ENCODE measurements around the gene RPSA. TPM values are rescaled to one million over a fixed set of nuclear protein-coding genes. Genes with fewer than 3 reads are reported as not detected.

RPSA gene
- total and polyA plus RNA-seq, 9 of the 15 experiments (the other 6 are each of a cell fraction or from before 2014, with no cell fraction given) = 2,290 to 4,272 (median 2,730) TPM

DNA sequence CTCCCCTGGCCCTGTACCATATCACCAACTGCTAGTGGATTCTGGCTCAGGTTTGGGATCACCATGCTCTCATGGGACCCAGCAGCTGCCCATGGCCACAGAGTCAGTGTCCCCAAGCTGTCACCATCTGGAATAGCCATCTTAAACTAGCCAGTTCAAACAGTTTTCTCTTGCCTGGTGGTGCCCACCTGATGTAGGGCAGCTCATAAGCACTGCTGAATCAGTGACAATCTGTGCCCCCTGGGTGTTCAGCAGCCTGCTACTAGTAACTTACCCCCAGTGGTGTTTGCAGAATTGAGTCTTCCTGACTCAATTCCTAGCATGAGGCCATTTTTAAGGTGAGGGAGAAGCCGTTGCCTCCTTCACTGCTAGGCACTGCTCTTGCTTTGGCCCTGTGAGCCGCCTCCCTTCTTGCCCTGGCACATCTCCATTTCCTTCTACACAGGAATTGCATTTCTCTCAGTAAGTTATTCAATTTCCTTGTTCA lies 7.9 kb downstream of the RPSA start (continued):
- TF ChIP-seq, protein P1, sequence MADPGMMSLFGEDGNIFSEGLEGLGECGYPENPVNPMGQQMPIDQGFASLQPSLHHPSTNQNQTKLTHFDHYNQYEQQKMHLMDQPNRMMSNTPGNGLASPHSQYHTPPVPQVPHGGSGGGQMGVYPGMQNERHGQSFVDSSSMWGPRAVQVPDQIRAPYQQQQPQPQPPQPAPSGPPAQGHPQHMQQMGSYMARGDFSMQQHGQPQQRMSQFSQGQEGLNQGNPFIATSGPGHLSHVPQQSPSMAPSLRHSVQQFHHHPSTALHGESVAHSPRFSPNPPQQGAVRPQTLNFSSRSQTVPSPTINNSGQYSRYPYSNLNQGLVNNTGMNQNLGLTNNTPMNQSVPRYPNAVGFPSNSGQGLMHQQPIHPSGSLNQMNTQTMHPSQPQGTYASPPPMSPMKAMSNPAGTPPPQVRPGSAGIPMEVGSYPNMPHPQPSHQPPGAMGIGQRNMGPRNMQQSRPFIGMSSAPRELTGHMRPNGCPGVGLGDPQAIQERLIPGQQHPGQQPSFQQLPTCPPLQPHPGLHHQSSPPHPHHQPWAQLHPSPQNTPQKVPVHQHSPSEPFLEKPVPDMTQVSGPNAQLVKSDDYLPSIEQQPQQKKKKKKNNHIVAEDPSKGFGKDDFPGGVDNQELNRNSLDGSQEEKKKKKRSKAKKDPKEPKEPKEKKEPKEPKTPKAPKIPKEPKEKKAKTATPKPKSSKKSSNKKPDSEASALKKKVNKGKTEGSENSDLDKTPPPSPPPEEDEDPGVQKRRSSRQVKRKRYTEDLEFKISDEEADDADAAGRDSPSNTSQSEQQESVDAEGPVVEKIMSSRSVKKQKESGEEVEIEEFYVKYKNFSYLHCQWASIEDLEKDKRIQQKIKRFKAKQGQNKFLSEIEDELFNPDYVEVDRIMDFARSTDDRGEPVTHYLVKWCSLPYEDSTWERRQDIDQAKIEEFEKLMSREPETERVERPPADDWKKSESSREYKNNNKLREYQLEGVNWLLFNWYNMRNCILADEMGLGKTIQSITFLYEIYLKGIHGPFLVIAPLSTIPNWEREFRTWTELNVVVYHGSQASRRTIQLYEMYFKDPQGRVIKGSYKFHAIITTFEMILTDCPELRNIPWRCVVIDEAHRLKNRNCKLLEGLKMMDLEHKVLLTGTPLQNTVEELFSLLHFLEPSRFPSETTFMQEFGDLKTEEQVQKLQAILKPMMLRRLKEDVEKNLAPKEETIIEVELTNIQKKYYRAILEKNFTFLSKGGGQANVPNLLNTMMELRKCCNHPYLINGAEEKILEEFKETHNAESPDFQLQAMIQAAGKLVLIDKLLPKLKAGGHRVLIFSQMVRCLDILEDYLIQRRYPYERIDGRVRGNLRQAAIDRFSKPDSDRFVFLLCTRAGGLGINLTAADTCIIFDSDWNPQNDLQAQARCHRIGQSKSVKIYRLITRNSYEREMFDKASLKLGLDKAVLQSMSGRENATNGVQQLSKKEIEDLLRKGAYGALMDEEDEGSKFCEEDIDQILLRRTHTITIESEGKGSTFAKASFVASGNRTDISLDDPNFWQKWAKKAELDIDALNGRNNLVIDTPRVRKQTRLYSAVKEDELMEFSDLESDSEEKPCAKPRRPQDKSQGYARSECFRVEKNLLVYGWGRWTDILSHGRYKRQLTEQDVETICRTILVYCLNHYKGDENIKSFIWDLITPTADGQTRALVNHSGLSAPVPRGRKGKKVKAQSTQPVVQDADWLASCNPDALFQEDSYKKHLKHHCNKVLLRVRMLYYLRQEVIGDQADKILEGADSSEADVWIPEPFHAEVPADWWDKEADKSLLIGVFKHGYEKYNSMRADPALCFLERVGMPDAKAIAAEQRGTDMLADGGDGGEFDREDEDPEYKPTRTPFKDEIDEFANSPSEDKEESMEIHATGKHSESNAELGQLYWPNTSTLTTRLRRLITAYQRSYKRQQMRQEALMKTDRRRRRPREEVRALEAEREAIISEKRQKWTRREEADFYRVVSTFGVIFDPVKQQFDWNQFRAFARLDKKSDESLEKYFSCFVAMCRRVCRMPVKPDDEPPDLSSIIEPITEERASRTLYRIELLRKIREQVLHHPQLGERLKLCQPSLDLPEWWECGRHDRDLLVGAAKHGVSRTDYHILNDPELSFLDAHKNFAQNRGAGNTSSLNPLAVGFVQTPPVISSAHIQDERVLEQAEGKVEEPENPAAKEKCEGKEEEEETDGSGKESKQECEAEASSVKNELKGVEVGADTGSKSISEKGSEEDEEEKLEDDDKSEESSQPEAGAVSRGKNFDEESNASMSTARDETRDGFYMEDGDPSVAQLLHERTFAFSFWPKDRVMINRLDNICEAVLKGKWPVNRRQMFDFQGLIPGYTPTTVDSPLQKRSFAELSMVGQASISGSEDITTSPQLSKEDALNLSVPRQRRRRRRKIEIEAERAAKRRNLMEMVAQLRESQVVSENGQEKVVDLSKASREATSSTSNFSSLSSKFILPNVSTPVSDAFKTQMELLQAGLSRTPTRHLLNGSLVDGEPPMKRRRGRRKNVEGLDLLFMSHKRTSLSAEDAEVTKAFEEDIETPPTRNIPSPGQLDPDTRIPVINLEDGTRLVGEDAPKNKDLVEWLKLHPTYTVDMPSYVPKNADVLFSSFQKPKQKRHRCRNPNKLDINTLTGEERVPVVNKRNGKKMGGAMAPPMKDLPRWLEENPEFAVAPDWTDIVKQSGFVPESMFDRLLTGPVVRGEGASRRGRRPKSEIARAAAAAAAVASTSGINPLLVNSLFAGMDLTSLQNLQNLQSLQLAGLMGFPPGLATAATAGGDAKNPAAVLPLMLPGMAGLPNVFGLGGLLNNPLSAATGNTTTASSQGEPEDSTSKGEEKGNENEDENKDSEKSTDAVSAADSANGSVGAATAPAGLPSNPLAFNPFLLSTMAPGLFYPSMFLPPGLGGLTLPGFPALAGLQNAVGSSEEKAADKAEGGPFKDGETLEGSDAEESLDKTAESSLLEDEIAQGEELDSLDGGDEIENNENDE (IDR thresholded peaks at IDR 0.05; ENCODE audit: low read depth, low read length) = peak; percentile 8
- TF ChIP-seq CHD2 (IDR thresholded peaks at IDR 0.05; ENCODE audit: low read depth, low read length) (peak; percentile 62; the same call in 1 of the 2 replicates), TAF15 (IDR thresholded peaks at IDR 0.05; ENCODE audit: low read depth, low read length) (no peak), ERF (CRISPR knock-in tag; IDR thresholded peaks at IDR 0.05) (peak; percentile 44; the same call in 1 of the 2 replicates), POLR2AphosphoS5 (IDR thresholded peaks at IDR 0.05; ENCODE audit: control insufficient read depth, insufficient read depth, low read depth, low read length) (peak; percentile 63; the same call in 1 of the 2 replicates), NCOA1 (IDR thresholded peaks at IDR 0.05; ENCODE audit: low read depth) (no peak), SUPT5H (IDR thresholded peaks at IDR 0.05) (peak; percentile 77), ZKSCAN3 (CRISPR knock-in tag; IDR thresholded peaks at IDR 0.05) (no peak), SRSF1 (IDR thresholded peaks at IDR 0.05; ENCODE audit: low read depth, low read length) (no peak), ZKSCAN1 (IDR thresholded peaks at IDR 0.05; ENCODE audit: low read depth, low read length) (peak; percentile 24; the same call in 1 of the 2 replicates), SIN3A (IDR thresholded peaks at IDR 0.05; ENCODE audit: borderline replicate concordance in 2 of 2, control insufficient read depth in 1 of 2, low read depth in 2 of 2, low read length in 2 of 2) (no peak), ZNF354B (CRISPR knock-in tag; IDR thresholded peaks at IDR 0.05) (no peak), RBM39 (optimal IDR thresholded peaks at IDR 0.05; ENCODE audit: low read depth, low read length) (peak; percentile 66), ZNF830 (CRISPR knock-in tag; IDR thresholded peaks at IDR 0.05) (0 out of 2 replicates have a peak, but pooled peaks have one; percentile 16)
- TF ChIP-seq, protein P2, sequence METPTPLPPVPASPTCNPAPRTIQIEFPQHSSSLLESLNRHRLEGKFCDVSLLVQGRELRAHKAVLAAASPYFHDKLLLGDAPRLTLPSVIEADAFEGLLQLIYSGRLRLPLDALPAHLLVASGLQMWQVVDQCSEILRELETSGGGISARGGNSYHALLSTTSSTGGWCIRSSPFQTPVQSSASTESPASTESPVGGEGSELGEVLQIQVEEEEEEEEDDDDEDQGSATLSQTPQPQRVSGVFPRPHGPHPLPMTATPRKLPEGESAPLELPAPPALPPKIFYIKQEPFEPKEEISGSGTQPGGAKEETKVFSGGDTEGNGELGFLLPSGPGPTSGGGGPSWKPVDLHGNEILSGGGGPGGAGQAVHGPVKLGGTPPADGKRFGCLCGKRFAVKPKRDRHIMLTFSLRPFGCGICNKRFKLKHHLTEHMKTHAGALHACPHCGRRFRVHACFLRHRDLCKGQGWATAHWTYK (CRISPR knock-in tag; IDR thresholded peaks at IDR 0.05) = 0 out of 2 replicates have a peak, but pooled peaks have one; percentile 27
